Measurements from ENCODE around the gene ZC3H10. TPM values are rescaled to one million over a fixed set of nuclear protein-coding genes. Genes with fewer than 3 reads are reported as not detected.

The ZC3H10 gene
- total RNA-seq, 1 experiment from 2014 or later: 8.7 TPM

GRCh38 chr12:56081393-56082347 lies 36.4 kb upstream of the ZC3H10 start (continued):
- TF ChIP-seq CTCF (IDR thresholded peaks at IDR 0.05 in 2 of 3, conservative IDR thresholded peaks at IDR 0.05 in 1 of 3; ENCODE audit: borderline replicate concordance in 1 of 3, insufficient read depth in 1 of 3, low read depth in 2 of 3, low read length in 2 of 3): no peak
- TF ChIP-seq YY1 (IDR thresholded peaks at IDR 0.05; ENCODE audit: extremely low read depth, insufficient replicate concordance, low read depth, low read length): no peak
- no peak for TF ChIP-seq ZFX (IDR thresholded peaks at IDR 0.05)
- no peak for TF ChIP-seq CBX3 (IDR thresholded peaks at IDR 0.05; ENCODE audit: low read depth)
- no peak for TF ChIP-seq FOSL1 (IDR thresholded peaks at IDR 0.05; ENCODE audit: low read depth)
- no peak for TF ChIP-seq TCF7L2 (IDR thresholded peaks at IDR 0.05; ENCODE audit: borderline replicate concordance, extremely low read depth, insufficient read depth, insufficient read length)
- no peak for TF ChIP-seq ATF3 (IDR thresholded peaks at IDR 0.05)

- H3K9me3 ChIP-seq (ENCODE audit: control insufficient read depth in 1 of 2, insufficient read depth in 1 of 2, low read depth in 1 of 2, low read length in 2 of 2): no peaks in the 10 kb centered on the region
- H3K36me3 ChIP-seq (ENCODE audit: control insufficient read depth in 1 of 2, insufficient read depth in 2 of 2, low read length in 2 of 2): peaks cover 6 to 15% of the 10 kb centered on the region in 2 experiments; a peak in 2 of 4 replicates
- H3K27me3 ChIP-seq (ENCODE audit: insufficient read depth, low read length): no peaks in the 10 kb centered on the region
- ChIA-PET POLR2A (no interaction called here), CTCF (no interaction called here), RAD21 (ENCODE audit: low non-redundant PET in 1 of 2, low total read pairs in 2 of 2, uncharacterized antibody in 2 of 2, unreplicated experiment in 2 of 2) (no interaction called here)
- H3K4me2 ChIP-seq (ENCODE audit: low read length): no peak overlapping the region
- no peaks in the 10 kb centered on the region for H3K9me2 ChIP-seq (ENCODE audit: insufficient read depth)
- DNase-seq (ENCODE audit: low read depth, low spot score): no peak
- ATAC-seq: no peak
- H4K20me1 ChIP-seq (ENCODE audit: insufficient read depth): no peaks in the 10 kb centered on the region
- intact Hi-C loops (cut with micrococcal nuclease): no loop called here
- no peak overlapping the region for H3K4me3 ChIP-seq (replicated peaks in 1 of 2; ENCODE audit: low read depth in 1 of 2, low read length in 2 of 2)
- peaks cover 12% of the 10 kb centered on the region; the same call in 1 of the 2 replicates for H3K79me2 ChIP-seq (ENCODE audit: insufficient read depth, low read length)
- H3K4me1 ChIP-seq (ENCODE audit: control insufficient read depth in 1 of 2, insufficient read depth in 2 of 2, low read length in 2 of 2): peaks cover 21 to 48% of the 10 kb centered on the region in 2 experiments
- H2AFZ ChIP-seq (ENCODE audit: low read depth, low read length, poor library complexity, severe bottlenecking): no peak overlapping the region
- no TSS peak for BruUV-seq (replicated peaks)
- no peak overlapping the region for H3K27ac ChIP-seq (ENCODE audit: low read depth, low read length)
- no peak overlapping the region for H3K9ac ChIP-seq (ENCODE audit: low read length)
- TF ChIP-seq JUND (IDR thresholded peaks at IDR 0.05) (no peak), REST (IDR thresholded peaks at IDR 0.05; ENCODE audit: low read depth) (no peak), POLR2AphosphoS5 (IDR thresholded peaks at IDR 0.05; ENCODE audit: low read depth, low read length) (no peak), EZH2 (IDR thresholded peaks at IDR 0.05) (no peak), POLR2A (IDR thresholded peaks at IDR 0.05; ENCODE audit: borderline replicate concordance, extremely low read depth, insufficient read depth, insufficient read length) (no peak), SP1 (IDR thresholded peaks at IDR 0.05; ENCODE audit: low read depth) (no peak), MAX (IDR thresholded peaks at IDR 0.05) (no peak), TCF7L2 (IDR thresholded peaks at IDR 0.05; ENCODE audit: borderline replicate concordance, extremely low read depth, insufficient read depth, insufficient read length) (no peak), CTCF (IDR thresholded peaks at IDR 0.05 in 2 of 3, conservative IDR thresholded peaks at IDR 0.05 in 1 of 3; ENCODE audit: borderline replicate concordance in 1 of 3, insufficient read depth in 1 of 3, low read depth in 2 of 3, low read length in 2 of 3) (no peak)
Observed at GRCh38 chr12:56082382-56082781, 35.7 kb upstream of the ZC3H10 start.
